GM23338 (cell line): Measurements from ENCODE around the gene DLG5. TPM values are rescaled to one million over a fixed set of nuclear protein-coding genes. Genes with fewer than 3 reads are reported as not detected.
A peak's percentile ranks its signal among the peaks of the same experiment; 100 is the strongest.

ENCODE experiments used
- ATAC-seq: fragments of 200-7000 bp; cut with Tn5 transposase; 3 replicates; pipeline ENCODE4 v1.9.1; 2020
- DNase-seq: peaks from one replicate; pipeline ENCODE4 v3.0.0-alpha.2; 2015; ENCODE audit warnings: low spot score
- H2AFZ ChIP-seq: fragments of 200-600 bp; sonication (generic); 2 replicates; pipeline ENCODE4 v1.8.0; 2016; ENCODE audit warnings: antibody characterized with exemption, mild to moderate bottlenecking, moderate library complexity
- H3F3A ChIP-seq: fragments of 200-600 bp; sonication (generic); replicated peaks from 2 replicates; pipeline ENCODE4 v1.8.0; 2017; ENCODE audit warnings: antibody characterized with exemption, mixed run types, low read depth
- H3K27ac ChIP-seq: fragments of 200-600 bp; sonication (generic); 2 replicates; pipeline ENCODE4 v1.6.1; 2016; ENCODE audit warnings: low read depth
- H3K27me3 ChIP-seq: fragments of 200-600 bp; sonication (generic); 2 replicates; pipeline ENCODE4 v1.8.0; 2016; ENCODE audit warnings: mild to moderate bottlenecking, mixed run types, moderate library complexity; ENCODE audit not compliant: insufficient read depth
- H3K36me3 ChIP-seq: fragments of 200-600 bp; sonication (generic); 2 replicates; pipeline ENCODE4 v1.8.0; 2016; ENCODE audit warnings: mild to moderate bottlenecking; ENCODE audit not compliant: insufficient read depth
- H3K4me1 ChIP-seq: fragments of 200-600 bp; sonication (generic); 2 replicates; pipeline ENCODE4 v1.8.0; 2016; ENCODE audit warnings: mild to moderate bottlenecking, moderate library complexity; ENCODE audit not compliant: insufficient read depth
- H3K4me2 ChIP-seq: fragments of 200-600 bp; sonication (generic); 2 replicates; pipeline ENCODE4 v1.7.1; 2017; ENCODE audit warnings: mixed run types
- H3K4me3 ChIP-seq: fragments of 200-600 bp; sonication (generic); 2 replicates; pipeline ENCODE4 v1.6.1; 2016; ENCODE audit warnings: mixed run types
- H3K79me2 ChIP-seq: fragments of 200-600 bp; sonication (generic); replicated peaks from 2 replicates; pipeline ENCODE4 v1.8.0; 2017; ENCODE audit warnings: mild to moderate bottlenecking; ENCODE audit not compliant: insufficient read depth
- H3K9me2 ChIP-seq: fragments of 200-600 bp; sonication (generic); 2 replicates; pipeline ENCODE4 v1.8.0; 2017; ENCODE audit not compliant: insufficient read depth
- H4K20me1 ChIP-seq: fragments of 200-600 bp; sonication (generic); replicated peaks from 2 replicates; pipeline ENCODE4 v1.8.0; 2017; ENCODE audit warnings: mild to moderate bottlenecking; ENCODE audit not compliant: insufficient read depth
- H3K27ac Mint-ChIP-seq: 2 replicates; pipeline ENCODE4 v1.8.0; 2020; ENCODE audit warnings: inconsistent platforms, mild to moderate bottlenecking, moderate library complexity, mixed read lengths
- H3K27me3 Mint-ChIP-seq: 3 replicates; pipeline ENCODE4 v1.8.0; 2022; ENCODE audit warnings: low read depth, mild to moderate bottlenecking, moderate library complexity, mixed read lengths, inconsistent platforms; ENCODE audit not compliant: insufficient read depth, poor library complexity
- H3K36me3 Mint-ChIP-seq: 3 replicates; pipeline ENCODE4 v1.8.0; 2021; ENCODE audit warnings: low read depth, mild to moderate bottlenecking, inconsistent platforms, moderate library complexity, mixed read lengths
- H3K4me1 Mint-ChIP-seq: 3 replicates; pipeline ENCODE4 v1.8.0; 2020; ENCODE audit warnings: mild to moderate bottlenecking, inconsistent platforms, mixed read lengths
- H3K4me3 Mint-ChIP-seq: 3 replicates; pipeline ENCODE4 v1.8.0; 2021; ENCODE audit warnings: moderate library complexity, mild to moderate bottlenecking, inconsistent platforms, mixed read lengths
- H3K9me3 Mint-ChIP-seq: 3 replicates; pipeline ENCODE4 v1.8.0; 2020; ENCODE audit warnings: moderate library complexity, mild to moderate bottlenecking, inconsistent platforms, mixed read lengths
- CREB1 ChIP-seq: fragments of 250-450 bp; sonication (Bioruptor Pico); IDR thresholded peaks from 2 replicates; pipeline ENCODE4 v1.5.0; 2020; ENCODE audit warnings: low read depth, mild to moderate bottlenecking, moderate library complexity
- EZH2 ChIP-seq: fragments of 200-600 bp; sonication (generic); IDR thresholded peaks from one replicate; pipeline ENCODE4 v1.8.0; 2017; ENCODE audit warnings: antibody characterized with exemption, mild to moderate bottlenecking, low read depth; ENCODE audit not compliant: unreplicated experiment
- EZH2phosphoT487 ChIP-seq: fragments of 200-600 bp; sonication (generic); IDR thresholded peaks from one replicate; pipeline ENCODE4 v1.8.1; 2018; ENCODE audit warnings: antibody characterized with exemption; ENCODE audit not compliant: unreplicated experiment
- JUNB ChIP-seq: IDR thresholded peaks from one replicate; pipeline ENCODE4 v1.6.1; 2016; ENCODE audit warnings: antibody characterized with exemption; ENCODE audit not compliant: unreplicated experiment
- NANOG ChIP-seq: IDR thresholded peaks from 2 replicates; pipeline ENCODE4 v1.6.1; 2016; ENCODE audit warnings: antibody characterized with exemption, borderline replicate concordance
- POLR2AphosphoS5 ChIP-seq: IDR thresholded peaks from 2 replicates; pipeline ENCODE4 v1.6.1; 2016; ENCODE audit warnings: antibody characterized with exemption, low read depth
- REST ChIP-seq: IDR thresholded peaks from one replicate; pipeline ENCODE4 v1.6.1; 2018; ENCODE audit warnings: antibody characterized with exemption; ENCODE audit not compliant: unreplicated experiment
- STAT1 ChIP-seq: IDR thresholded peaks from one replicate; pipeline ENCODE4 v1.6.1; 2016; ENCODE audit warnings: antibody characterized with exemption; ENCODE audit not compliant: unreplicated experiment
- ZNF114 ChIP-seq: fragments of 250-450 bp; sonication (Bioruptor Pico); IDR thresholded peaks from 2 replicates; pipeline ENCODE4 v1.5.0; 2020; ENCODE audit warnings: mild to moderate bottlenecking, moderate library complexity
- ZNF331 ChIP-seq: fragments of 250-450 bp; sonication (Bioruptor Pico); IDR thresholded peaks from 2 replicates; pipeline ENCODE4 v1.5.0; 2020; ENCODE audit warnings: low read depth, mild to moderate bottlenecking, moderate library complexity
- ZNF462 ChIP-seq: fragments of 250-450 bp; sonication (Bioruptor Pico); IDR thresholded peaks from 2 replicates; pipeline ENCODE4 v1.5.0; 2020; ENCODE audit warnings: mild to moderate bottlenecking, moderate library complexity
- polyA plus RNA-seq: library from polyadenylated mRNA; unstranded; fragments of >200 nt; fragmentation: Nextera tagmentation; extraction: Ambion mirVana; gene quantifications from 2 replicates; pipeline ENCODE4 v1.2.1, GENCODE V29; 2016
- total RNA-seq: library from RNA; depleted of rRNA; stranded (reverse); fragments of >200 nt; shearing (Covaris generic); gene quantifications from 2 replicates; pipeline ENCODE4 v1.2.3, GENCODE V29; 2014

Gene DLG5
- total and polyA plus RNA-seq, 2 experiments from 2014 or later, result 7.4 to 66.6 TPM

GRCh38 chr10:77896058-77896457, 30.5 kb downstream of the DLG5 start (continued):
- TF ChIP-seq STAT1, result no peak
- no peak for TF ChIP-seq NANOG
- TF ChIP-seq JUNB, result no peak
- TF ChIP-seq CREB1, result no peak
- TF ChIP-seq ZNF462 (CRISPR knock-in tag), result no peak
- no peak for TF ChIP-seq ZNF331 (CRISPR knock-in tag)
- no peak for TF ChIP-seq ZNF114 (CRISPR knock-in tag)
- TF ChIP-seq EZH2phosphoT487, result no peak
- no peak for TF ChIP-seq POLR2AphosphoS5

GRCh38 chr10:77894058-77894457, 32.5 kb downstream of the DLG5 start:
- H4K20me1 ChIP-seq, result peaks cover 8% of the 10 kb centered on the region; the same call in 1 of the 2 replicates
- H3F3A ChIP-seq, result 0 out of 2 replicates have a peak, but pooled peaks cover 9% of the 10 kb centered on the region
- ATAC-seq, result no peak
- H3K4me2 ChIP-seq, result no peak overlapping the region
- Mint-ChIP-seq H3K27ac (peak overlapping the region; percentile 82; the same call in 1 of the 2 replicates), H3K36me3 (no peaks in the 10 kb centered on the region), H3K27me3 (peaks cover 24% of the 10 kb centered on the region), H3K4me3 (no peak overlapping the region), H3K4me1 (peaks cover 69% of the 10 kb centered on the region), H3K9me3 (no peaks in the 10 kb centered on the region)
- no peak overlapping the region for H3K4me3 ChIP-seq
- DNase-seq, result no peak
- no peak overlapping the region for H2AFZ ChIP-seq
- H3K4me1 ChIP-seq, result peaks cover 46% of the 10 kb centered on the region
- peaks cover 86% of the 10 kb centered on the region for H3K79me2 ChIP-seq
- H3K27ac ChIP-seq, result peak overlapping the region; percentile 63; the same call in 1 of the 2 replicates
- no peaks in the 10 kb centered on the region for H3K9me2 ChIP-seq
- H3K36me3 ChIP-seq, result no peaks in the 10 kb centered on the region
- no peak for TF ChIP-seq STAT1
- TF ChIP-seq JUNB, result no peak
- TF ChIP-seq ZNF114 (CRISPR knock-in tag), result no peak
- TF ChIP-seq POLR2AphosphoS5, result no peak
- TF ChIP-seq REST, result no peak
- no peak for TF ChIP-seq EZH2
- TF ChIP-seq ZNF331 (CRISPR knock-in tag), result no peak
- H3K27me3 ChIP-seq, result no peaks in the 10 kb centered on the region
